HG02981 (cell line): ENCODE results near the gene FMO1.
"Not testable (repeated sequence)": the region's sequence is repeated elsewhere in the genome, so short reads cannot be mapped to it uniquely, and the experiment has no call there.

Experiments used
- ATAC-seq: cut with Tn5 transposase; IDR thresholded peaks from one replicate; pipeline ENCODE4 v1.9.1; 2021; ENCODE audit warnings: mild to moderate bottlenecking, moderate library complexity; ENCODE audit not compliant: unreplicated experiment

The FMO1 gene

GRCh38 chr1:171248302-171248701 is at the start of gene FMO1:
FMO1 (plus strand) TSS chr1:171248494; CDS start chr1:171258088, 9,594 bp downstream.
- no peak for ATAC-seq

GRCh38 chr1:171204296-171204695 is 44.0 kb upstream of the FMO1 start:
- no peak for ATAC-seq

- no peak for ATAC-seq
Measured at GRCh38 chr1:171206204-171206977, 41.9 kb upstream of the FMO1 start.

GRCh38 chr1:171206978-171207355 is 41.3 kb upstream of the FMO1 start:
- ATAC-seq, result no peak

GRCh38 chr1:171207377-171207776 is 40.9 kb upstream of the FMO1 start:
- ATAC-seq, result no peak

- ATAC-seq, result no peak
Measured at GRCh38 chr1:171210355-171210754, 37.9 kb upstream of the FMO1 start.

GRCh38 chr1:171212607-171213351 is 35.5 kb upstream of the FMO1 start:
- no peak for ATAC-seq

- no peak for ATAC-seq
Measured at GRCh38 chr1:171213559-171214454, 34.5 kb upstream of the FMO1 start.

- no peak for ATAC-seq
Measured at GRCh38 chr1:171217658-171218443, 30.4 kb upstream of the FMO1 start.

- no peak for ATAC-seq
Measured at GRCh38 chr1:171218661-171219060, 29.6 kb upstream of the FMO1 start.

GRCh38 chr1:171219346-171220080 is 28.8 kb upstream of the FMO1 start:
- no peak for ATAC-seq

- no peak for ATAC-seq
Measured at GRCh38 chr1:171220081-171220420, 28.2 kb upstream of the FMO1 start.

GRCh38 chr1:171220581-171221054 is 27.7 kb upstream of the FMO1 start:
- ATAC-seq, result no peak

GRCh38 chr1:171221665-171222591 is 26.4 kb upstream of the FMO1 start:
- no peak for ATAC-seq

- ATAC-seq, result no peak
Measured at GRCh38 chr1:171222936-171223335, 25.4 kb upstream of the FMO1 start.

GRCh38 chr1:171224257-171224656 is 24.0 kb upstream of the FMO1 start:
- not testable (repeated sequence) for ATAC-seq

GRCh38 chr1:171226747-171227370 is 21.4 kb upstream of the FMO1 start:
- ATAC-seq, result peak; percentile 87

- ATAC-seq, result no peak
Measured at GRCh38 chr1:171231326-171231725, 17.0 kb upstream of the FMO1 start.
